Spleen (tissue), 11 donors: ENCODE results near the gene MSX2. TPM values are rescaled to one million over a fixed set of nuclear protein-coding genes. Genes with fewer than 3 reads are reported as not detected.
A peak's percentile ranks its signal among the peaks of the same experiment; 100 is the strongest.

ENCODE experiments used
- DNase-seq: peaks from one replicate; pipeline ENCODE4 v3.0.0-alpha.2; 2020
- H3K27ac ChIP-seq, 8 donors: fragments of 200-600 bp; sonication (generic) in 7 of 8; 1 replicate in 4 of 8; 2 replicates in 4 of 8; pipeline versions ENCODE4 v1.5.0 to v1.8.0; 2016 to 2021; ENCODE audit warnings: inconsistent platforms in 4 of 8, mild to moderate bottlenecking in 4 of 8, moderate library complexity in 1 of 8
- H3K27me3 ChIP-seq, 7 donors: fragments of 200-600 bp; sonication (generic) in 6 of 7; replicated peaks in 1 of 7; 1 replicate in 4 of 7; 2 replicates in 3 of 7; pipeline versions ENCODE4 v1.5.0 to v1.8.0; 2016 to 2021; ENCODE audit warnings: inconsistent platforms in 3 of 7, mild to moderate bottlenecking in 1 of 7
- H3K36me3 ChIP-seq, 6 donors: fragments of 200-600 bp; sonication (generic) in 5 of 6; 1 replicate in 4 of 6; 2 replicates in 2 of 6; pipeline versions ENCODE4 v1.5.0 to v1.8.0; 2016 to 2021; ENCODE audit warnings: inconsistent platforms in 2 of 6
- H3K4me1 ChIP-seq, 6 donors: fragments of 200-600 bp; sonication (generic) in 5 of 6; 1 replicate in 3 of 6; 2 replicates in 3 of 6; pipeline versions ENCODE4 v1.5.0 to v1.8.0; 2016 to 2021; ENCODE audit warnings: inconsistent platforms in 3 of 6
- H3K4me3 ChIP-seq, 8 donors: fragments of 200-600 bp; sonication (generic) in 7 of 8; 1 replicate in 4 of 8; 2 replicates in 4 of 8; pipeline versions ENCODE4 v1.5.0 to v1.8.0; 2016 to 2021; ENCODE audit warnings: inconsistent platforms in 4 of 8, mild to moderate bottlenecking in 4 of 8, moderate library complexity in 2 of 8
- H3K9me3 ChIP-seq, 8 donors: fragments of 200-600 bp; sonication (generic) in 7 of 8; 1 replicate in 4 of 8; 2 replicates in 4 of 8; pipeline versions ENCODE4 v1.5.0 to v1.8.0; 2016 to 2021; ENCODE audit warnings: inconsistent platforms in 4 of 8
- POLR2A ChIP-seq, 3 donors: fragments of 450-650 bp; IDR thresholded peaks; one replicate each; pipeline ENCODE4 v1.5.1; 2017; ENCODE audit warnings: antibody characterized with exemption in 3 of 3, mild to moderate bottlenecking in 1 of 3
- POLR2AphosphoS5 ChIP-seq, 3 donors: sonication (generic); formaldehyde crosslinking; IDR thresholded peaks; one replicate each; pipeline ENCODE4 v1.5.1; 2017; ENCODE audit warnings: antibody characterized with exemption in 3 of 3
- WGBS, 5 donors: extraction: QIAGEN DNeasy Blood & Tissue Kit in 3 of 5; methylation state at CpG; one replicate each; pipeline versions ENCODE4 v1.1.5 to v1.1.7; 2013 to 2018; 5-methylcytosine and 5-hydroxymethylcytosine counted together
- intact Hi-C: fragments of 100-400 bp; cut with DNase I; formaldehyde crosslinking; loops from one replicate; pipeline ENCODE4 v1.15.0; 2023; ENCODE audit warnings: low total_unique reads
- polyA plus RNA-seq, 3 donors: library from polyadenylated mRNA; stranded (reverse); fragments of 200-250 nt; gene quantifications; one replicate each; pipeline ENCODE4 v1.2.1, GENCODE V29; 2013
- total RNA-seq, 7 donors: library from RNA; depleted of rRNA in 3 of 7; stranded (reverse); fragments of >200 nt in 3 of 7; fragmentation: NEBNext Ultra II Directional in 4 of 7; extraction: Animal tissue kit (Norgen Biotek cat#: 25700) in 4 of 7; gene quantifications; one replicate each; pipeline versions ENCODE4 v1.1.0 to v1.2.1, GENCODE V29; 2016 to 2021
- TF ChIP-seq, protein P1 (sequence below), 11 experiments: fragments of 200-600 bp in 7 of 11; fragments of 450-650 bp in 4 of 11; sonication (generic) in 4 of 11; IDR thresholded peaks in 8 of 11; conservative IDR thresholded peaks in 3 of 11; 1 replicate in 7 of 11; 2 replicates in 4 of 11; pipeline versions ENCODE4 v1.4.0 to v1.8.0; 2016 to 2021; ENCODE audit warnings: antibody characterized with exemption in 11 of 11, inconsistent platforms in 4 of 11, mild to moderate bottlenecking in 1 of 11
- donor health status: healthy with polysubstance abuse.
- donor health status: DM: no; HTN: no; CAD: no; lungs with moderate emphysema.
- donor health status: DM: no; HTN: no; CAD: no.
- donor health status: Bipolar disorder and iron deficiency.
- donor health status: healthy.
- donor health status: DM: no; HTN: no; CAD: no.
- donor health status: DM: yes; HTN: yes; CAD: no.

Gene MSX2
- total and polyA plus RNA-seq, 10 donors = 0.11 to 3.2 (median 0.36) TPM

DNA sequence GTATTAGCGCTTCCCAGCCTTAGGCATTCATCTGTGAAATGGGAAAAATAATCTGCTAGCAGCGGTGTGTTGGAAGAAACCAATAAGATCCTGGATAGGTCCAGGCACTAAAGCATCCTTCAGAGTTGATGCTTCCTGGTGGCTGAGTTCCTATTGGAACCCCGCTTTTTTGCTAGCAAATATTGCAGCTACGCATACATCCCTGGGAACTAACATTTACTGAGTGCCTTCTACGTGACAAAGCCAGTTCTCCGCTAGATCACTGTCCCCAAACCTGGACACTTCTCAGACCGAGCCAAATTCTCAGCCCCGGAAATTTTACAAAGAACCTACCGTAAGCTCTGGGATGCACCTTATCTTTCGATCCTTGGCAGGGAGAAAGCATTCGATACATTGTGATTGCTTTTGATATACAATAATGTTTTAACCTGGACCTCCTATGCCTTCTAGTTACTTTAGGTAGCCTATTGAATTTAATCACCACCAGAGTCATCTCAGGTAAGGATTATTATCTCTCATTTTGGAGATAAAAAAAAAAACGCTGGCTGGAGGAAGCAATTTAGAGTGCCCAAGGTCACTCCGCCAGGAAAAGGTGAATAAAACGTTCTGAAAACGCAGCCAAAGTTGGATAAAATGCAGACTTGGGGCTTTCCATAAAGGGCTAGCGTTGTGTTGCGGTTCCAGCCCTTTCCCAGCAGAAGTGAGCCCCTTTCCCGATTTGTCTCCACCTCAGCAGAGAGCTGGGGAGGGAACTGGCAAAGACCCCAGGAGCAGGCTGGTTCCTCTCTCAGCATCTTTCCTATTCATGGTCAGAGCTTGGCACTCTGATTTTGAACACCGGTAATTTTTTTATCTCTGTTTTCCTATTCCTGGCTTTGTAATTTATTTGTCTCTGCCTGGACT is 2.6 kb upstream of the MSX2 start:
- intact Hi-C loops = no loop called here
- peaks cover 0 to 100% (median 97%) of the 10 kb centered on the region in 7 donors for H3K27me3 ChIP-seq
- peaks cover 0 to 44% (median 15%) of the 10 kb centered on the region in 6 donors for H3K4me1 ChIP-seq
- DNase-seq = no peak
- H3K9me3 ChIP-seq = no peaks in the 10 kb centered on the region
- TF ChIP-seq, protein P1, sequence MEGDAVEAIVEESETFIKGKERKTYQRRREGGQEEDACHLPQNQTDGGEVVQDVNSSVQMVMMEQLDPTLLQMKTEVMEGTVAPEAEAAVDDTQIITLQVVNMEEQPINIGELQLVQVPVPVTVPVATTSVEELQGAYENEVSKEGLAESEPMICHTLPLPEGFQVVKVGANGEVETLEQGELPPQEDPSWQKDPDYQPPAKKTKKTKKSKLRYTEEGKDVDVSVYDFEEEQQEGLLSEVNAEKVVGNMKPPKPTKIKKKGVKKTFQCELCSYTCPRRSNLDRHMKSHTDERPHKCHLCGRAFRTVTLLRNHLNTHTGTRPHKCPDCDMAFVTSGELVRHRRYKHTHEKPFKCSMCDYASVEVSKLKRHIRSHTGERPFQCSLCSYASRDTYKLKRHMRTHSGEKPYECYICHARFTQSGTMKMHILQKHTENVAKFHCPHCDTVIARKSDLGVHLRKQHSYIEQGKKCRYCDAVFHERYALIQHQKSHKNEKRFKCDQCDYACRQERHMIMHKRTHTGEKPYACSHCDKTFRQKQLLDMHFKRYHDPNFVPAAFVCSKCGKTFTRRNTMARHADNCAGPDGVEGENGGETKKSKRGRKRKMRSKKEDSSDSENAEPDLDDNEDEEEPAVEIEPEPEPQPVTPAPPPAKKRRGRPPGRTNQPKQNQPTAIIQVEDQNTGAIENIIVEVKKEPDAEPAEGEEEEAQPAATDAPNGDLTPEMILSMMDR (IDR thresholded peaks at IDR 0.05 in 8 of 11, conservative IDR thresholded peaks at IDR 0.05 in 3 of 11) = no peak
- no peak for TF ChIP-seq POLR2A (IDR thresholded peaks at IDR 0.05)
- TF ChIP-seq POLR2AphosphoS5 (IDR thresholded peaks at IDR 0.05) = no peak
- 10 to 17% (median 13%) methylated on average over 19 of the region's 19 CpGs for WGBS, 5 donors
- H3K4me3 ChIP-seq = peak overlapping the region in 2 of 8 donors; percentile 15 to 42
- no peak overlapping the region for H3K27ac ChIP-seq
- H3K36me3 ChIP-seq = no peaks in the 10 kb centered on the region

DNA sequence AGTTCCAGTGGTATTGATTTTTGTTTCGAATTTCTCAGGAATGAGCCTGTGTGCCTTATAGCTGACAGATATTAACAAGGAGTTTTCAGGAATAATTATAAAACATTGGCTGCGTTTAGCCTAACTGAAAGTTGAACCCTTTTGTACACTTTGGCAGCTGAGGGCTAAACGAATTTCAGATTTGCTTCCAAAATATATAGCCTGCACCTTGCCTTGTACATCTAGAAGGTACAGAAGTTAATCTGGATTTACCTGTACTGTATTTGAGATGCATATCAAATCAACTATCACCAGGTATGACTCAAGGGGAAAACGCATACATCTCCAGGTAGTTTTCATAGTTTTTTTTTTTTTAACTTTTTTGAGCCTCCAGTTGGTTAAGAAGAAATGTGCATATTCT is 1.9 kb upstream of the MSX2 start:
- H3K27me3 ChIP-seq = peaks cover 0 to 100% (median 98%) of the 10 kb centered on the region in 7 donors
- WGBS, 5 donors = 13 to 25% (median 18%) methylated on average over 4 of the region's 4 CpGs
- intact Hi-C loops = no loop called here
- TF ChIP-seq, protein P1 (IDR thresholded peaks at IDR 0.05 in 8 of 11, conservative IDR thresholded peaks at IDR 0.05 in 3 of 11) = no peak
- TF ChIP-seq POLR2AphosphoS5 (IDR thresholded peaks at IDR 0.05) (no peak), POLR2A (IDR thresholded peaks at IDR 0.05) (no peak)
- H3K36me3 ChIP-seq = no peaks in the 10 kb centered on the region
- no peak overlapping the region for H3K27ac ChIP-seq
- H3K4me1 ChIP-seq = peaks cover 0 to 44% (median 15%) of the 10 kb centered on the region in 6 donors
- no peak for DNase-seq
- no peaks in the 10 kb centered on the region for H3K9me3 ChIP-seq
- H3K4me3 ChIP-seq = no peak overlapping the region

DNA sequence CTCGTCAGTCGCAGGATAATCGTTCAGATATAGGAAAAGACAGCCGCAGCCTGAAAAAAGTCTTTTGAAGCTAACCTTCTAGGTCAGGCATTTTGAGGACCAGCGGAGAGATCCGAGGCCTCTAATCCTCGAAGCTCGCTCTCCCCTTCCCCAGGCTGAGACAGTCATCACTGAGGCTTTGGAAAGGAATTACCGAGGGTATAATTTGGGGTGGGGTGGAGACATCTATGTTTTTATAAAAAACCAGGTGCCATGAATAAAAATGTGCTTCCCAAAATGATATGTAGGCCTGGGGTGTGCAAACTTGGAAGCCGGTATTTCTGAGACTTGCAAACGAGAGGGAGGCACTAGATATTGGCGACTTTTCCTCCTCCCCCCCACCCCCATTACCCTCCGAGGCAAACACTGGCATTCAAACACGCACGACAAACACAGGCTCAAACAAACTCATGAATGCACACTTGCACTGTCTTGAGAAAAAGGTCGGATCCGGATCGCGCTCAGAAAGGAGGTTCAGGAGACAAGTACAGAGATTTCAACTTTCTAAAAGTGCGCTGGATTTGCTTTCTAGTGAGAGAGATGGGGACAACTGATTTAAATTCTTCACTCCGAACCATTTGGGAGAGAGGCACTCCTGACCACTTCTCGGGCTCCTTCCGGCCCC is 935 bp upstream of the MSX2 start:
- peaks cover 0 to 44% (median 15%) of the 10 kb centered on the region in 6 donors for H3K4me1 ChIP-seq
- no peak for DNase-seq
- TF ChIP-seq, protein P1 (IDR thresholded peaks at IDR 0.05 in 8 of 11, conservative IDR thresholded peaks at IDR 0.05 in 3 of 11) = no peak
- TF ChIP-seq POLR2AphosphoS5 (IDR thresholded peaks at IDR 0.05) = no peak
- no peak for TF ChIP-seq POLR2A (IDR thresholded peaks at IDR 0.05)
- WGBS, 5 donors = 6 to 16% (median 9%) methylated on average over 23 of the region's 23 CpGs
- intact Hi-C loops = no loop called here
- H3K4me3 ChIP-seq = peak overlapping the region; percentile 18 to 69 (median 43)
- peaks cover 0 to 100% (median 94%) of the 10 kb centered on the region in 7 donors for H3K27me3 ChIP-seq
- H3K36me3 ChIP-seq = no peaks in the 10 kb centered on the region
- no peaks in the 10 kb centered on the region for H3K9me3 ChIP-seq
- no peak overlapping the region for H3K27ac ChIP-seq
